ENCODE measurements around the gene ICE2. TPM values are rescaled to one million over a fixed set of nuclear protein-coding genes. Genes with fewer than 3 reads are reported as not detected.
"Not testable (repeated sequence)": the region's sequence is repeated elsewhere in the genome, so short reads cannot be mapped to it uniquely, and the experiment has no call there.

The ICE2 gene
- total RNA-seq, 1 donor from 2014 or later, result 32.1 TPM

DNA sequence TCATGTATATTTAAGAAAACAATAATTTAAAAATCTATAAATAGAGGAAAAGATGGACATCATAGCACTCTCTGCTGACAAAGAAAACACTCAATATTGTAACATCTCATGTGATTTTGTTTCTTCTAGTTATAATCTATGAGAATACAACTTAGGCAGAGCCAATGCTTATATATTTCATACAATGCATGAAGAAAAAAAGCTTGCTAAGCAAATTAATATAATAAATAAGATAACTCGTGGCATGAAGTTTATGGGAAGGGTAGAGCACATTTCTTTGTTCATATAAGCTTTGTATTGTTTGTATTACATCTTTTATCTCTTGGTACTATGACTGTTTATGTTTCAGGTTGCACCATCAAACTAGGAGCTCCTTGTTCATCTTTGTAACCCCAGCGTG lies 73.5 kb downstream of the ICE2 start:
- no peaks in the 10 kb centered on the region for H3K27me3 Mint-ChIP-seq (ENCODE audit: low read depth)

DNA sequence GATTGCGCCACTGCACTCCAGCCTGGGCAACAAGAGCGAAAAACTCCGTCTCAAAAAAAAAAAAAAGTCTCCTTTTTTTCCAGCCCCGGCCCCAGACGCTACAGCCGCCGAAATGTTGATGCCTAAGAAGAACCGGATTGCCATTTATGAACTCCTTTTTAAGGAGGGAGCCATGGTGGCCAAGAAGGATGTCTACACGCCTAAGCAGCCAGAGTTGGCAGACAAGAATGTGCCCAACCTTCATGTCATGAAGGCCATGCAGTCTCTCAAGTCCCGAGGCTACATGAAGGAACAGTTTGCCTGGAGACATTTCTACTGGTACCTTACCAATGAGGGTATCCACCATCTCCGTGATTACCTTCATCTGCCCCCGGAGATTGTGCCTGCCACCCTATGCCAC lies 74.6 kb downstream of the ICE2 start:
- Mint-ChIP-seq H3K4me1 (ENCODE audit: low read depth) (peaks cover 72% of the 10 kb centered on the region), H3K27ac (ENCODE audit: unreplicated experiment) (peak overlapping the region; percentile 29)
- H3K27me3 Mint-ChIP-seq (ENCODE audit: low read depth); DNase-seq (ENCODE audit: low spot score); H3K36me3 Mint-ChIP-seq (ENCODE audit: low read depth); H3K9me3 Mint-ChIP-seq (ENCODE audit: low read depth); H3K4me3 Mint-ChIP-seq (ENCODE audit: unreplicated experiment): not testable (repeated sequence)

More for the DNA sequence above, 73.5 kb downstream of the ICE2 start:
- Mint-ChIP-seq H3K9me3 (ENCODE audit: low read depth) (no peaks in the 10 kb centered on the region), H3K4me3 (ENCODE audit: unreplicated experiment) (no peak overlapping the region), H3K27ac (ENCODE audit: unreplicated experiment) (no peak overlapping the region), H3K36me3 (ENCODE audit: low read depth) (no peaks in the 10 kb centered on the region), H3K4me1 (ENCODE audit: low read depth) (peaks cover 61% of the 10 kb centered on the region)
- DNase-seq (ENCODE audit: low spot score), result no peak
- TF ChIP-seq, protein P1, sequence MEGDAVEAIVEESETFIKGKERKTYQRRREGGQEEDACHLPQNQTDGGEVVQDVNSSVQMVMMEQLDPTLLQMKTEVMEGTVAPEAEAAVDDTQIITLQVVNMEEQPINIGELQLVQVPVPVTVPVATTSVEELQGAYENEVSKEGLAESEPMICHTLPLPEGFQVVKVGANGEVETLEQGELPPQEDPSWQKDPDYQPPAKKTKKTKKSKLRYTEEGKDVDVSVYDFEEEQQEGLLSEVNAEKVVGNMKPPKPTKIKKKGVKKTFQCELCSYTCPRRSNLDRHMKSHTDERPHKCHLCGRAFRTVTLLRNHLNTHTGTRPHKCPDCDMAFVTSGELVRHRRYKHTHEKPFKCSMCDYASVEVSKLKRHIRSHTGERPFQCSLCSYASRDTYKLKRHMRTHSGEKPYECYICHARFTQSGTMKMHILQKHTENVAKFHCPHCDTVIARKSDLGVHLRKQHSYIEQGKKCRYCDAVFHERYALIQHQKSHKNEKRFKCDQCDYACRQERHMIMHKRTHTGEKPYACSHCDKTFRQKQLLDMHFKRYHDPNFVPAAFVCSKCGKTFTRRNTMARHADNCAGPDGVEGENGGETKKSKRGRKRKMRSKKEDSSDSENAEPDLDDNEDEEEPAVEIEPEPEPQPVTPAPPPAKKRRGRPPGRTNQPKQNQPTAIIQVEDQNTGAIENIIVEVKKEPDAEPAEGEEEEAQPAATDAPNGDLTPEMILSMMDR (IDR thresholded peaks at IDR 0.05), result no peak

DNA sequence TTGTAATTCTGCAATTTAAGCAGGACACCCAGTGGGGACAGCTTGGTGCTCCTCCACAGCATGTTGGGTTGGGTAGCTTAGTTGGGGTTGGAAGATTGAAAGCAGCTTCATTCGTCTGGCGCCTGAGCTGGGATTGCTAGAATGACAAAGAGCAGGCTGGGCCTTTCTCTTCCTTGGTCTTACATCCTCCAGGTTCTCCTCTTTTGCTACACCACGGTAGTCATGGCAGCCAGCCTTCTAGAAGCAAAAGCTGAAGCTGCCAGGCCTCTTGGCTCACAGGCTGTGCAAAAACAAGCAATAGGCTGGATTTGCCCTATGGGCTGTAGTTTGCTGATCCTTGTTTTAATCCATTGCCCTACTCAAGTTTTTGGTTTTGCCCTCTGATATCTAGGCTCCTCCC lies 78.0 kb downstream of the ICE2 start:
- no peaks in the 10 kb centered on the region for H3K9me3 Mint-ChIP-seq (ENCODE audit: low read depth)
- peaks cover 13% of the 10 kb centered on the region for H3K36me3 Mint-ChIP-seq (ENCODE audit: low read depth)
- H3K4me3 Mint-ChIP-seq (ENCODE audit: unreplicated experiment), result no peak overlapping the region
- H3K27ac Mint-ChIP-seq (ENCODE audit: unreplicated experiment), result peak overlapping the region; percentile 95
- H3K4me1 Mint-ChIP-seq (ENCODE audit: low read depth), result peaks cover 53% of the 10 kb centered on the region
- TF ChIP-seq, protein P1 (IDR thresholded peaks at IDR 0.05), result no peak
- H3K27me3 Mint-ChIP-seq (ENCODE audit: low read depth), result no peaks in the 10 kb centered on the region
- DNase-seq (ENCODE audit: low spot score), result no peak

DNA sequence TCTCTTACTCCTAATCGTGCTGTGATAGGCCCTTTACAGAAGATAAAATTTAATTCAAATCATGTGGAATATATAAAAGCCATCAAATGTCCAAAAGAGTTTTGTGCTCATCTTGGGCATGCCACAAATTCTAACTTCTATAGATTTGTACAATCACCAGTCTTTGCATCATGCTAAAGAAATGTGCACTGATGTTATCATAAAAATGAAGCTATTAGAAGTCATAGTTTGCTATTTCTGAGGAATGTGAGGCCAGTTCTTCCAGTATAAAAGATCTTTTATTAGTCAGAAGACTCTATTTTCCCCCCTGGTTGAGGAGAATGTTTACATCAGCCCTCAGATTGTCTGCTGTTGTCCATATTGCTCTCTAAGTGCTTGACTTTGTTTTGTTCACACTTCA lies 79.0 kb downstream of the ICE2 start:
- Mint-ChIP-seq H3K9me3 (ENCODE audit: low read depth) (no peaks in the 10 kb centered on the region), H3K4me3 (ENCODE audit: unreplicated experiment) (peak overlapping the region; percentile 74), H3K27ac (ENCODE audit: unreplicated experiment) (peak overlapping the region; percentile 95), H3K4me1 (ENCODE audit: low read depth) (peaks cover 61% of the 10 kb centered on the region), H3K27me3 (ENCODE audit: low read depth) (no peaks in the 10 kb centered on the region), H3K36me3 (ENCODE audit: low read depth) (peaks cover 23% of the 10 kb centered on the region)
- TF ChIP-seq, protein P1 (IDR thresholded peaks at IDR 0.05), result no peak
- DNase-seq (ENCODE audit: low spot score), result no peak

DNA sequence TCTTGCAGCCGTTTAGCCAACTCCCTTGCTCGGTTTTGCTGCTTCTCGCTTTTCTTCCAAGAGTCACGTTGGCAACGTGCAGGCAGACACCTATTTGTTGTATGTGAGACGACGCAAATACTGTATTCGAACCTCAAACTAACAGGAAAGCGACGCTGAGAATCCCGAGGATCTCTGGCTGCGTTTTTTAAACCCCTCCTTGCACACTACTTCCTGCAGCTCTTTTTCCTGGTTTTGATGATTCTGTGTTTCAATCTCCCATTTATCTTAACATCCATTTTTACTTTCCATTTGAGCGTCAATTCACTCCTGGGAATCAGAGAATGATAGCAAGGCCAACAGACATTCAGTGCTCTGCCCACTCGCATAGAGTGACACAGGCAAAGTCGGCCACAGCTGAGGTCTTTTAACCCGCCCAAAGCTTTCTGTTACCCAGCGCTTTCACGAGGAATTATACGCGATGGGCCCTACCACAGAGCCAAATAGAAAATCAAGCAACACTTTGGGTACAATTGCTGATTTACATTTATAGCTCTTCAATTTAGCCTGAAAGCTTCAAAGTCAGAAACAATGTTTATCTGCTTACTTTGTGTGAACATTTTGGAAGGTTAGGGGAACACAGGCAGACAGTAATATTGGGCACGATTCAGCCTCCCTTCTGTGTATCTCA lies 79.6 kb downstream of the ICE2 start:
- peak overlapping the region; percentile 74 for H3K4me3 Mint-ChIP-seq (ENCODE audit: unreplicated experiment)
- TF ChIP-seq, protein P1 (IDR thresholded peaks at IDR 0.05), result no peak
- H3K9me3 Mint-ChIP-seq (ENCODE audit: low read depth), result no peaks in the 10 kb centered on the region
- DNase-seq (ENCODE audit: low spot score), result no peak
- peaks cover 29% of the 10 kb centered on the region for H3K36me3 Mint-ChIP-seq (ENCODE audit: low read depth)
- peaks cover 66% of the 10 kb centered on the region for H3K4me1 Mint-ChIP-seq (ENCODE audit: low read depth)
- no peaks in the 10 kb centered on the region for H3K27me3 Mint-ChIP-seq (ENCODE audit: low read depth)
- H3K27ac Mint-ChIP-seq (ENCODE audit: unreplicated experiment), result peak overlapping the region; percentile 95

Measured in chondrocyte (in vitro differentiated cells).